CD4-positive, alpha-beta T cell (primary cell): ENCODE results near the gene ZC3H12D. TPM values are rescaled to one million over a fixed set of nuclear protein-coding genes. Genes with fewer than 3 reads are reported as not detected.

Experiments
- ATAC-seq: fragments of 200-7000 bp; cut with Tn5 transposase; one replicate; pipeline ENCODE4 v1.10.0; 2022; ENCODE audit warnings: mild to moderate bottlenecking; ENCODE audit not compliant: poor library complexity
- CTCF ChIA-PET: fragments of 350-600 bp; sonication (Branson Sonifier 250); formaldehyde crosslinking; loops from one replicate; lab custom pipeline; 2021; ENCODE audit warnings: antibody characterized with exemption, inconsistent platforms; lab: Charles Lee
- POLR2A ChIA-PET: fragments of 350-600 bp; sonication (Branson Sonifier 250); formaldehyde crosslinking; loops from one replicate; lab custom pipeline; 2021; ENCODE audit warnings: antibody characterized with exemption, inconsistent platforms; lab: Charles Lee
- DNase-seq, 14 experiments: peaks; one replicate each; pipeline ENCODE4 v3.0.0-alpha.2; 2013 to 2020; ENCODE audit warnings: mixed read lengths in 2 of 14
- H3K27ac ChIP-seq, 2 donors: one replicate each; pipeline versions ENCODE4 v1.5.1 to v1.7.0; 2013; ENCODE audit warnings: low read length in 2 of 2, low read depth in 1 of 2, mild to moderate bottlenecking in 1 of 2
- H3K27me3 ChIP-seq, 2 experiments: 1 replicate in 1 of 2; 2 replicates in 1 of 2; pipeline versions ENCODE4 v1.6.1 to v1.7.0; 2013; ENCODE audit warnings: low read length in 2 of 2, control low read depth in 1 of 2, mild to moderate bottlenecking in 1 of 2, moderate library complexity in 1 of 2; ENCODE audit not compliant: insufficient read depth in 2 of 2, control insufficient read depth in 1 of 2
- H3K36me3 ChIP-seq: one replicate; pipeline ENCODE4 v1.6.1; 2013; ENCODE audit warnings: low read length, control low read depth; ENCODE audit not compliant: insufficient read depth
- H3K4me1 ChIP-seq: one replicate; pipeline ENCODE4 v1.6.1; 2013; ENCODE audit warnings: low read length, control low read depth; ENCODE audit not compliant: insufficient read depth
- H3K4me3 ChIP-seq: one replicate; pipeline ENCODE4 v1.5.1; 2013; ENCODE audit warnings: mild to moderate bottlenecking, low read length, moderate library complexity
- H3K9me3 ChIP-seq, 2 experiments: 1 replicate in 1 of 2; 2 replicates in 1 of 2; pipeline versions ENCODE4 v1.6.1 to v1.7.0; 2013; ENCODE audit warnings: low read length in 2 of 2, mild to moderate bottlenecking in 2 of 2, control low read depth in 1 of 2, moderate library complexity in 1 of 2; ENCODE audit not compliant: control insufficient read depth in 1 of 2, insufficient read depth in 1 of 2
- H3K27ac Mint-ChIP-seq: one replicate; pipeline ENCODE4 v1.8.0; 2020; ENCODE audit warnings: mixed read lengths
- H3K27me3 Mint-ChIP-seq: one replicate; pipeline ENCODE4 v1.8.0; 2021; ENCODE audit warnings: mixed read lengths
- H3K36me3 Mint-ChIP-seq: one replicate; pipeline ENCODE4 v1.8.0; 2021; ENCODE audit warnings: low read depth, mixed read lengths
- H3K4me1 Mint-ChIP-seq: one replicate; pipeline ENCODE4 v1.8.0; 2021; ENCODE audit warnings: low read depth, mixed read lengths
- H3K4me3 Mint-ChIP-seq: one replicate; pipeline ENCODE4 v1.8.0; 2020; ENCODE audit warnings: mild to moderate bottlenecking, mixed read lengths
- H3K9me3 Mint-ChIP-seq: one replicate; pipeline ENCODE4 v1.8.0; 2020; ENCODE audit warnings: mixed read lengths
- intact Hi-C, 2 experiments: fragments of 100-400 bp; cut with DNase I in 1 of 2; cut with micrococcal nuclease in 1 of 2; formaldehyde crosslinking; loops; one replicate each; pipeline versions ENCODE4 v1.15.1 to v1.9.0; 2023 to 2025; cut with DNase I, micrococcal nuclease
- total RNA-seq, 174 experiments: library from RNA in 2 of 174; stranded (reverse) in 2 of 174; gene quantifications; one replicate each; pipeline ENCODE4 v1.2.3 and lab custom pipeline; 2021 to 2026
- TF ChIP-seq, protein P1 (sequence below): fragments of 200-600 bp; IDR thresholded peaks from one replicate; pipeline ENCODE4 v1.8.0; 2022; ENCODE audit warnings: antibody characterized with exemption, mild to moderate bottlenecking

The ZC3H12D gene
- total RNA-seq, 2 experiments from 2014 or later: 70.2 to 71.0 TPM

DNA sequence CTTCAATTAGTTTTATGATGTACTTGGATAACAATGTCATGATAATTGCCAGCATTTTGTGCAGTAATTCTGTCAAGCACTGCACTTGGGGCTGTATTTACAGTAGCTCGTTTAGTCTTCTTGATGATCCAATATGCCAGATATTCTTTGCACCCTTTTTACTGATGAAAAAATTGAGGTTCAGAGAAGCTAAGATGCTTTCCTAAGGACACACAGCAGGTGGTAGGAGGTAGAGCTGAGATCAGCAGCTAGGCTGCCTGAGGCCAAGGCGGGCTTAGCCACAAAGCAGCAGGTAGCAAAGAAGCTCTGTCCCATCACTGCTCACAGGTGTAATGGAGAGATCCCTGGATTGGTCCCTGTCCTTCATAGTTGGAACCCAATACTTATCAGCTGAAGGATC lies 51.4 kb downstream of the ZC3H12D start:
- no peaks in the 10 kb centered on the region for H3K27me3 ChIP-seq
- Mint-ChIP-seq H3K36me3 (no peaks in the 10 kb centered on the region), H3K4me1 (peaks cover 11% of the 10 kb centered on the region), H3K4me3 (no peak overlapping the region), H3K27ac (no peak overlapping the region), H3K27me3 (no peaks in the 10 kb centered on the region), H3K9me3 (no peaks in the 10 kb centered on the region)
- intact Hi-C loops: loop anchor here (5.0 kb wide), 2 partner anchors 856 to 876 kb away; no protein-coding TSS in a partner anchor
- no peaks in the 10 kb centered on the region for H3K36me3 ChIP-seq
- no peak overlapping the region for H3K27ac ChIP-seq
- POLR2A ChIA-PET: interaction anchor here (0.6 to 2.0 kb wide), 3 partner anchors 13 to 402 kb away, joined by 3 to 7 read pairs (median 4); no protein-coding TSS in a partner anchor
- DNase-seq: no peak
- no peaks in the 10 kb centered on the region for H3K9me3 ChIP-seq
- ATAC-seq: no peak
- CTCF ChIA-PET: interaction anchor here (0.5 to 4.2 kb wide), 2 partner anchors 84 to 403 kb away, joined by 4 to 52 read pairs; no protein-coding TSS in a partner anchor
- TF ChIP-seq, protein P1, sequence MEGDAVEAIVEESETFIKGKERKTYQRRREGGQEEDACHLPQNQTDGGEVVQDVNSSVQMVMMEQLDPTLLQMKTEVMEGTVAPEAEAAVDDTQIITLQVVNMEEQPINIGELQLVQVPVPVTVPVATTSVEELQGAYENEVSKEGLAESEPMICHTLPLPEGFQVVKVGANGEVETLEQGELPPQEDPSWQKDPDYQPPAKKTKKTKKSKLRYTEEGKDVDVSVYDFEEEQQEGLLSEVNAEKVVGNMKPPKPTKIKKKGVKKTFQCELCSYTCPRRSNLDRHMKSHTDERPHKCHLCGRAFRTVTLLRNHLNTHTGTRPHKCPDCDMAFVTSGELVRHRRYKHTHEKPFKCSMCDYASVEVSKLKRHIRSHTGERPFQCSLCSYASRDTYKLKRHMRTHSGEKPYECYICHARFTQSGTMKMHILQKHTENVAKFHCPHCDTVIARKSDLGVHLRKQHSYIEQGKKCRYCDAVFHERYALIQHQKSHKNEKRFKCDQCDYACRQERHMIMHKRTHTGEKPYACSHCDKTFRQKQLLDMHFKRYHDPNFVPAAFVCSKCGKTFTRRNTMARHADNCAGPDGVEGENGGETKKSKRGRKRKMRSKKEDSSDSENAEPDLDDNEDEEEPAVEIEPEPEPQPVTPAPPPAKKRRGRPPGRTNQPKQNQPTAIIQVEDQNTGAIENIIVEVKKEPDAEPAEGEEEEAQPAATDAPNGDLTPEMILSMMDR: no peak
- no peak overlapping the region for H3K4me3 ChIP-seq
- peaks cover 6% of the 10 kb centered on the region for H3K4me1 ChIP-seq

DNA sequence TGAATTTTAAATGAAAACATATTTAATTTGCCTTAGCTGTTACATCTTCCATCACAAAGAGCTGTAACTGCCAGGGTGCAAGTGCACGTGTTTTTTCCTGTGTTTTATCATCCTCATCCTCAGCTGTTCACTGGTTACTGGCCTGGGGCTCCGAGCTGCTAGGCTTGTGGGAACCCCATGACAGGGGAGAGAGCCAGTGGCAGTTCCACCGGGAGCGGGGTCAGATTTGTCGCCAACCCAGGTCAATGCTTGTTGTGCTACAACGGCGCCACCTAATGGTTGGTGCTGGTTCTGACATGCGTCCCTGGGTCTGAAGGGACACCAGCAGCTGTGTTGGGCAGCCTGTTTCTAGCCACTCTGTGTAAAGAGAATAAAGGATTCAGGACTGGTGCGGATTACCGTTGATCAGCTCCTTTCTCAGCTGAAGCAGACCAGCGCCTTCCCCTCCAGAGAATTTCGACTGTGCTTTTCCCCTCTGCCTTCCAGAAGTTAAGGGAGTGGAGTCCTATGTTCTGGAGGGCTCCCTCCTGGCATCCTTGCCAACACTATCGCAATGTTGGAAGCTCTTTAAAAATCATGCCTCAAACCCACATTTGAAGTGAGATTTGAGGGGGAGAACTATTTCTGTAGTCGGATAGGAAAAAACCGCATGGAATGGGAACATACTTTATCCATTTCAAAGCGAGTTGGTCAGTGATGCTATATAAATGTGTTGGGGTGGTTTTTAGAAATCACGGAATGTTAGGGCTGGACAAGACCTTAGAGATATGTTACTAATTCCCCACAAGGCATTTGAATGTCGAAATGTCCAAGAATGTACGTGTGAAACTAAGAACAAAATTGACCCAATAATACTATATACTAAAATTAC lies 52.7 kb downstream of the ZC3H12D start:
- H3K4me3 ChIP-seq: peak overlapping the region; percentile 17
- H3K27ac Mint-ChIP-seq: no peak overlapping the region

More for the DNA sequence above, 52.7 kb downstream of the ZC3H12D start:
- ChIA-PET POLR2A (interaction anchor here (0.6 to 2.0 kb wide), 14 partner anchors 9 to 408 kb away, joined by 3 to 10 read pairs (median 3); partner anchors contain the start of gene TAB2), CTCF (interaction anchor here (0.6 to 4.2 kb wide), 62 partner anchors 9 to 407 kb away, joined by 3 to 52 read pairs (median 4); partner anchors contain the start of genes PPIL4 and ZC3H12D)
- ATAC-seq (peak; percentile 84), DNase-seq (peak; percentile 78 to 94 (median 88))
- no peaks in the 10 kb centered on the region for H3K9me3 Mint-ChIP-seq
- Histone ChIP-seq H3K27me3 (no peaks in the 10 kb centered on the region), H3K4me1 (peaks cover 6% of the 10 kb centered on the region), H3K9me3 (no peaks in the 10 kb centered on the region), H3K27ac (no peak overlapping the region), H3K36me3 (no peaks in the 10 kb centered on the region)
- TF ChIP-seq, protein P1: peak; percentile 96
- peaks cover 6% of the 10 kb centered on the region for H3K4me1 Mint-ChIP-seq
- no peaks in the 10 kb centered on the region for H3K36me3 Mint-ChIP-seq
- H3K27me3 Mint-ChIP-seq: no peaks in the 10 kb centered on the region
- peak overlapping the region; percentile 45 for H3K4me3 Mint-ChIP-seq
- intact Hi-C loops: loop anchor here (1.0 to 5.0 kb wide), 6 partner anchors 85 to 875 kb away; no protein-coding TSS in a partner anchor
